Measurements from ENCODE around the gene BOLA1.
"Not testable (repeated sequence)": the region's sequence is repeated elsewhere in the genome, so short reads cannot be mapped to it uniquely, and the experiment has no call there.

The BOLA1 gene

GRCh38 chr1:149899460-149900284 is at the start of gene BOLA1:
TSS of gene BOLA1 (plus strand) at chr1:149899568. CDS start at chr1:149900060, 492 bp downstream.
- peak within 1 kb of the TSS in 20 of 21 experiments; percentile 43 to 89 (median 82) for H3K27ac ChIP-seq
- H3K4me3 ChIP-seq: peak within 1 kb of the TSS; percentile 39 to 62 (median 42)

- Histone ChIP-seq H3K4me3 (peak overlapping the region; percentile 35 to 54 (median 46)), H3K27ac (peak overlapping the region in 19 of 21 experiments; percentile 26 to 88 (median 74))
These were observed 49.4 kb upstream of the BOLA1 start for GRCh38 chr1:149849947-149850360.

GRCh38 chr1:149850732-149851345 is 48.5 kb upstream of the BOLA1 start:
- not testable (repeated sequence) for H3K27ac ChIP-seq, H3K4me3 ChIP-seq

- H3K4me3 ChIP-seq: not testable (repeated sequence)
These were observed 47.7 kb upstream of the BOLA1 start for GRCh38 chr1:149851585-149852213.

GRCh38 chr1:149852263-149852662 is 47.1 kb upstream of the BOLA1 start:
- not testable (repeated sequence) for H3K27ac ChIP-seq, H3K4me3 ChIP-seq

More at GRCh38 chr1:149851585-149852213, 47.7 kb upstream of the BOLA1 start:
- not testable (repeated sequence) for H3K27ac ChIP-seq

GRCh38 chr1:149860271-149860670 is 39.1 kb upstream of the BOLA1 start:
- H3K4me3 ChIP-seq, H3K27ac ChIP-seq: not testable (repeated sequence)

- H3K27ac ChIP-seq: not testable (repeated sequence)
These were observed 38.5 kb upstream of the BOLA1 start for GRCh38 chr1:149860684-149861496.

GRCh38 chr1:149861497-149862054 is 37.8 kb upstream of the BOLA1 start:
- H3K4me3 ChIP-seq: not testable (repeated sequence)

More at GRCh38 chr1:149860684-149861496, 38.5 kb upstream of the BOLA1 start:
- H3K4me3 ChIP-seq: not testable (repeated sequence)

GRCh38 chr1:149866887-149867286 is 32.5 kb upstream of the BOLA1 start:
- H3K4me3 ChIP-seq, H3K27ac ChIP-seq: not testable (repeated sequence)

More at GRCh38 chr1:149861497-149862054, 37.8 kb upstream of the BOLA1 start:
- H3K27ac ChIP-seq: not testable (repeated sequence)

GRCh38 chr1:149873060-149873459 is 26.3 kb upstream of the BOLA1 start:
- not testable (repeated sequence) for H3K27ac ChIP-seq, H3K4me3 ChIP-seq

GRCh38 chr1:149877211-149877946 is 22.0 kb upstream of the BOLA1 start:
- H3K27ac ChIP-seq: no peak overlapping the region
- H3K4me3 ChIP-seq: no peak overlapping the region

- Histone ChIP-seq H3K4me3 (no peak overlapping the region), H3K27ac (peak overlapping the region in 6 of 21 experiments; percentile 15 to 65 (median 28))
These were observed 19.8 kb upstream of the BOLA1 start for GRCh38 chr1:149879556-149879955.

- Histone ChIP-seq H3K4me3 (no peak overlapping the region), H3K27ac (no peak overlapping the region)
These were observed 17.5 kb upstream of the BOLA1 start for GRCh38 chr1:149881876-149882275.

- Histone ChIP-seq H3K4me3 (no peak overlapping the region), H3K27ac (peak overlapping the region in 1 of 21 experiments; percentile 27)
These were observed 15.6 kb upstream of the BOLA1 start for GRCh38 chr1:149883598-149884247.

GRCh38 chr1:149884433-149885338 is 14.7 kb upstream of the BOLA1 start:
- Histone ChIP-seq H3K27ac (peak overlapping the region in 20 of 21 experiments; percentile 85 to 97 (median 94)), H3K4me3 (peak overlapping the region; percentile 56 to 76 (median 61))

GRCh38 chr1:149885339-149886120 is 13.8 kb upstream of the BOLA1 start:
- peak overlapping the region; percentile 20 to 97 (median 93) for H3K27ac ChIP-seq

More at GRCh38 chr1:149885339-149886120, 13.8 kb upstream of the BOLA1 start:
- peak overlapping the region; percentile 56 to 76 (median 61) for H3K4me3 ChIP-seq
